NCI-H2227 (cell line): ENCODE data around the gene CD3G.
A peak's percentile ranks its signal among the peaks of the same experiment; 100 is the strongest.

Source experiments
- DNase-seq: peaks from one replicate; lab custom pipeline; 2025; ENCODE audit not compliant: unreplicated experiment; lab: John Stamatoyannopoulos, UW

Gene CD3G

DNA sequence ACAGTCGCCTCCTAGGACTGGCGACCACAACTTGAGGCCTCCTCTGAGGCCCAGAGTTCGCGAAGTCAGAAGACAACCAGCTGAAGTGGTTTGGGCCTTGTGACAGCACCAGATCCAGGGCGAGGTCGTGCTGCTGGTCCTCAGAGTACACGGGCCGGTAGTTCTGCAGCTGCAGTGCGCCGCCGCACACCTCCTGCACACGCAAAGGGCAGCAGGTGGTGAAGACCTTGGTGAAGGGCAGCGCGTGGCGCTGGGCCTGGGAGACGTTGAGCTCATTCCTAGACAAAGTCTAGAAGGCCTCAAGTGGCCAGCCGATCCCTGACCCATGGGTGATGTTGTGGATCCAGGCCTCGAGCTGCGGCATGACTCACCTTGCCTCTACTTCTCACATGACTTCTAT lies 21.4 kb upstream of the CD3G start:
- DNase-seq = no peak

DNA sequence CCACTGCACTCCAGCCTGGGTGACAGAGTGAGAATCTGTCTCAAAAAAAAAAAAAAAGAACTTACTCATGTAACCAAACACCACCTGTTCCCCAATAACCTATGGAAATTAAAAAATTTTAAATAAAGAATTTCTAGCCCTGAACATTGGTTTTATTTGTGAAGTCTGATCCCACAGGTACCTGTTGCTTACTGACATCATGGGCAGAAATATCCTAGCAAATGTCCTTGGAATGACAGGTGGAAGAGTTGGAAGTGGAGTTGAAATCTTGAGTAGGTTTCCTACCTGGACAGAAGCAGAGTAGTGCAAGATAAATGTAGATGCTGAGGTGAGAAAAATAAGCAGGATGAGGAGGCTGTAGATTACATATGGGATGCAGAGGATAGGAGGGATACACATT lies 18.9 kb upstream of the CD3G start:
- no peak for DNase-seq

DNA sequence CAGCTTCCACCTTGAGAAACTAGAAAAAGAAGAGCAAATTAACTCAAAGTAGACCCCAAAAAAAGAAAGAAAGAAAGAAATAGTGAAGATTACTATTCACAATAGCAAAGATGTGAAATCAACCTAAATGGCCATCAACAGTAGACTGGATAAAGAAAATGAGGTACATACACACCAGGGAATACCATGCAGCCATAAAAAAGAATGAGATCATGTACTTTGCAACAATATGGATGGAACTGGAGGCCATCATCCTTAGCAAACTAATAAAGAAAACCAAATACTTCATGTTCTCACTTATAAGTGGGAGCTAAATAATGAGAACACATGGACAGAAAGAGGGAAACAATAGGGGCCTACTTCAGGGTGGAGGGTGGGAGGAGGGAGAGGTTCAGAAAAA lies 15.4 kb upstream of the CD3G start:
- DNase-seq = no peak

DNA sequence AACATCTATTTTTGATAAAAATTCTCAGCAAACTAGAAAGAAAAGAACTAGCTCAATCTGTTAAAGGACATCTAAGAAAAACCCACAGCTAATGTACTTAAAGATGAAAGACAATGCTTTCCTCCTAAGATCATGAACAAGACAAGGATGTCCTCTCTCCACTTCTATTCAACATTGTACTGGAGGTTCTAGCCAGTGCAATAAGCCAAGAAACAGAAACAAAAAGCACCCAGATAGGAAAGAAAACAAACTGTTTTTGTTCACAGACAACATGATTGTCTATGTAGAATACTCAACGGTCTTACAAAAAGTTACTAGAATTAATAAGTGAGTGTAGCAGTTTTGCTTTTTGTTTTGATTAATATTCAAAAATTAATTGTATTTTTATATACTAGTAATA lies 9.4 kb upstream of the CD3G start:
- no peak for DNase-seq

DNA sequence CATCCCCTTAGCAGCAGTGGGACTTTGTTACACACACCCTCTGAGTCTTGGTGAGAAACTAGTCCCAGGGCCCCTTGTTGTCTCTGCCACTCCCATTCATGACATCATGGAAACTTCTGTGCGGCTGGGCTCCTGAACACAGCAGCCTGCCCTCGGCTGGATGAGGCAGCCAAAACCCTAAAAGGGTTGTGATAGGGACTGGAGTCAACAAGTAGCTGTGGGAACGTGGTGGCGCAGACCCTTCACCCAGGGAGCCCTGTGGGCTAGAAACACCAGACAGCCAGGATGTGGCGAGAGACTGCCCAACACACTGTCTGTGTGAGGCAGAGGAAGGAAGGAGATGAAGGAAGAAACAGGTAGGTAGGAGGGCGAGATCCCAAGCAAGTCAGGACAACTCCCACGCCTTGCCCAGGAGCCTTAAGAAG lies 5.5 kb upstream of the CD3G start:
- DNase-seq = no peak

DNA sequence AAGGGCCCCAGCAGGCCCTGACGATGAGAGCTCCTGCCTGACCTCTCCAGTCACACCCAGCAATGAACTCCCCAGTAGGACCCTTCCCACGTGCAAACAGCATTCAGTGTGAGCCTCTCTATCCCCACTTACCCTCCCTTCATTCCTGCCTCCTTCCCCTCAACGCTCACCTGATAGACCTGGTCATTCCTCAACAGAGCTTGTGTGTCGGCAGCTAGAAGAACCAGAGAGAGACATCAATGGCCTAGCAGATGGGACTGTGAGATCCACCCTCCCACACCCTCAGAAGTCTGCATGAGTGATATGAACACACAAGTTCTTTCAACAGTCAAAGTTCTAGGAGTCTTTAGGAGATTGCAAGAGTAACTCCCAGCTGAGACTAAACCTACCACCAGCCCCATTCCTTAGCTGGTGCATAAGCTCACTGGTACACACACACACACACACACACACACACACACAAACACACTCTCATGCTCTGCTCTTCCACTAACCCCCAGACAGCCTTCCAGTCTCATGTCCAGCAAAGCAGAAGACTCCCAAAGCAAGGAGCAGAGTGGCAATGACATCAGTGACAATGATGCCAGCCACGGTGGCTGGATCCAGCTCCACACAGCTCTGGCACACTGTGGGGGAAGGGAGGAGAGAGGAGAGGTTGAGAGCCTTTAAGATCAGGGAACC lies 4.7 kb upstream of the CD3G start:
- DNase-seq = no peak

DNA sequence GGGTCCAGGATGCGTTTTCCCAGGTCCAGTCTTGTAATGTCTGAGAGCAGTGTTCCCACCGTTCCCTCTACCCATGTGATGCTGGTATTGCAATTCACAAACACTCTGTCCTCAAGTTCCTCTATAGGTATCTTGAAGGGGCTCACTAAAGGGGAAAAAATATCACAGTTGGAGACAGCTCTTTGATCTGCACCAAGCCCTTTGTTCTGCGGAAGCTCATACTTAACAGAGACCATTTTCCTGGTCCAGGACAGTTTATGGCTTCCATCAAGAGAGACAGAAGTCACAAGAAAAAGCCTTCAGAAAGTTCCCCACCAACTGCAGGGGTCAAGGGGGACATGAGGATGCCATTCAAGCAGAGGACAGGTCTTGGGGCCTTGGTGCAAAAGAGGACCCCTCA lies 3.7 kb upstream of the CD3G start:
- no peak for DNase-seq

DNA sequence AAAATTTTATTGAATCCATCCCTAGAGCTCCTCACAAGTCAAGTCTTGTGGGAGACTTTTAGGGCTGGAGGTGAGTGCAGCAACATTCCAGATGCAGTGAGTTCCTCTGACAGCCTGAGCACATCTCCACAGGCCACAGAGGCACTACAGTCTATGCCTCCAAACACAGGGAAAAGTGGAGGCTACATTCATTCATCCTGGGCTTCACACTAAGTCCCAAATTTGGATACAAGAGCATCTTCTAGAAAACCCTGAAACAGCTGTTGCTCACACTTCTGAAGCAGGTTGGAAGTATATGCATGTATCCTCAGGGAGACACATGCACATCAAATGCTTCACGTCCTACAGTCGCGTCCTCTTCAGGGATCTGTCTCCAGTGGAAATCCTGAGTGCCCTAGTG lies 2.9 kb upstream of the CD3G start:
- DNase-seq = no peak

DNA sequence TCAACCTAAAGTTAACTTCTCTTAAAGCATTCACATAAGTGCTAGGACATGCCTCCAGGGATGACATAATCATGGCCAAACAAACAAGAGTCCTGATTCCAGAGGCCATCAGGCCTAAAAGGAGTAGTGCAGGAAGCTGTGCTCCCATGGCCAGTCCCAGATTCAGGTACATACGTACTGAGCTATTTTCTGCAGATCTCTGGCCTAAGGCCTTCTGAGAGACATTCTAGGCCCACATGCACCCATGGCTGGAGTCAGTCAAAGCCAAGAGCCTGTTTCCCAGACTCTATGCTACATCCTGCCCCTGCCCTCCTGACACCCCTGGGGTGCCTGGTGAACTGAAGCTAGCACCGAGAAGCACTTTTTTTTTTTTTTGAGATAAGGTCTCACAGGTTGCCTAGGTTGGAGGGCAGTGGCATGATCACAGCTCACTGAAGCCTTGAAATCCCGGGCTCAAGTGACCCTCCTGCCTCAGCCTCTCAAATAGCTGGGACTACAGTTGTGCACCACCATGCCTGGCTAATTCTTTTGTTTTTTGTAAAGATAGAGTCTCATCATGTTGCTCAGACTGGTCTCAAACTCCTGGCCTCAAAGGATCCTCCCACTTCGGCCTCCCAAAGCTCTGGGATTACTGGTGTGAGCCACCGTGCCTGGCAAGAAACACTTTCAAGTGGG lies 2.2 kb upstream of the CD3G start:
- DNase-seq = no peak

DNA sequence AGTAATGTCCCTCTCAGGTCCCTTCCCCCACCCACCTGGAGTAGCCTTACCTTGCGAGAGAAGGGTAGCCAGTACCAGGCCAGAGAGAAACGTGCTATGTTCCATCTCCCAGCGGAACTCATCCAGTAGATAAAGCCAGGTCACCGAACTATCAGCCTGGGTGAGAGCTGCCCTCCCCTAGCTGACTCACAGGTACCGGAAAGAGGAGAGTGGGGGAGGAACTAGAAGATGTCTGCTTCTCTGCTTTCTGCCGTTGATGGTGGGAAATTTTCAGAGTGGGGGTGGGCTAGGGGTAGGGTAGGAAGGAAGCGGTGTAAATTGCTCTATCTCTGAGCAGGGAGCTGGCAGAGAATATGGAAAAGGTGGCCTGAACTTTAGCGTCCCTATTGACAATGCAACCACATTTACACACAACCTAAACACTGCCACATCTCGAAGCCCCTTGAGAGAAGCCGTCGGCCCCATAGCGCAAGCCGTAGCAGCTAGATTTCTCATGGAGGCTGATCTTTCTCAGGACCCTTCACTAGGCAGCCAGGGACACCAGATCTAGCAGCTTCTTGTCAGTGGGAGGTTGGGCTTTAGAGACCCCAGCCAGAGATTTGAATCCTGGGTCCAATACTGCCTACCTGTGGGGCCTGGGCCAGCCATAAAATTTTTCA lies 1.5 kb upstream of the CD3G start, which contains the start of gene CD3D:
Gene CD3D (minus strand): TSS at position 203 of the 659 bp plus-strand sequence. CDS start 98 bp downstream, at position 105.
- DNase-seq = no peak

DNA sequence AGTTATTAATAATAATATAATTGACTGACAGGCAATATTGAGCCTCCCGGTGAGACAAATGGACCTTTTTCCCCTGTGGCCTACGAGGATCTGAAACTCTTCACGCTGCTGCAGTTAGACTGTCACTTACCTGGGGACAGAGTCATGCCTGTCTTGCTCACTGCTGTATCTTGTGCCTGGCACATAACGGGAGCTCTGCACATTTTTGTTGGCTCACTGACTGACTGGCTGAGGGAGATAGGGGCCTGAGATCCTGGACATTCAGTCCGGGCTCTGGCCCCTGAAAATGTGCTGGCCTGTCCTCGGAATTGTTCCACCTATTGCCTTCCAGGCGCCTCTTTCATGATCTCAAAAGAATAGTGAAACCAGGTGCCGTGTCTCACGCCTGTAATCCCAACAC lies 896 bp upstream of the CD3G start:
- DNase-seq = no peak

DNA sequence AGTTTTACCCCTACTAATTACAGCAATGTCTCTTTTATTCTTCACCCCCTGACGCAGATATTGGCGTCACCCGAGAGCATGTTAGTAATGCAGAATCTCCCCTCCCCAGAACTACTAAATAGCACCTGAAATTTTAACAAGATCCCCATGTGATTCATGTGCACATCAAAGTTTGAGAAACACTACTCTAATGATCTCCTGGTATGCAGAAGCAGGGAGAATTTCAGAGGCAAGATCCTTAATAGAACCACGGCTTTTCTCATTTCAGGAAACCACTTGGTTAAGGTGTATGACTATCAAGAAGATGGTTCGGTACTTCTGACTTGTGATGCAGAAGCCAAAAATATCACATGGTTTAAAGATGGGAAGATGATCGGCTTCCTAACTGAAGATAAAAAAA lies 5.3 kb downstream of the CD3G start:
- no peak for DNase-seq

DNA sequence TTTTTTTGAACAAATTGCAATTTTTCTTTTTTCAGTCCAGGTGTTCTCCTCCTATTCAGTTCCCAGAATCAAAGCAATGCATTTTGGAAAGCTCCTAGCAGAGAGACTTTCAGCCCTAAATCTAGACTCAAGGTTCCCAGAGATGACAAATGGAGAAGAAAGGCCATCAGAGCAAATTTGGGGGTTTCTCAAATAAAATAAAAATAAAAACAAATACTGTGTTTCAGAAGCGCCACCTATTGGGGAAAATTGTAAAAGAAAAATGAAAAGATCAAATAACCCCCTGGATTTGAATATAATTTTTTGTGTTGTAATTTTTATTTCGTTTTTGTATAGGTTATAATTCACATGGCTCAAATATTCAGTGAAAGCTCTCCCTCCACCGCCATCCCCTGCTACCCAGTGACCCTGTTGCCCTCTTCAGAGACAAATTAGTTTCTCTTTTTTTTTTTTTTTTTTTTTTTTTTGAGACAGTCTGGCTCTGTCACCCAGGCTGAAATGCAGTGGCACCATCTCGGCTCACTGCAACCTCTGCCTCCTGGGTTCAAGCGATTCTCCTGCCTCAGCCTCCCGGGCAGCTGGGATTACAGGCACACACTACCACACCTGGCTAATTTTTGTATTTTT lies 9.1 kb downstream of the CD3G start:
- DNase-seq = peak; percentile 12

DNA sequence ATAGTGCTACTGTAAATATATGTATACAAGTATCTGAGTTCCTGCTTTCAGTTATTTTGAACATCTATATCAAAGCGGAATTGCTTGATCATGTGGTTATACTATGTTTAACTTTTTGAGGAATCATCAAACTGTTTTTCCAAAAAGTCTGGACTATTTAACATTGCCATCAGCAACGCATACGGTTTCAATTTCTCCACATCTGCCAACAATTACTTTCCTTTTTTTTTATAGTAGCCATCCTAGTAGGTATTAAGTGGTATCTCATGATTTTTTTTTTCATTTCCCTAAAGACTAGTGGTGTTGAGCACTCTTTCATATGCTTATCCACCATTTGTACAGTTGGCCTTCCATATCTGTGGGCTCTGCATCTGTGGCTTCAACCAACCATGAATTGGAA lies 13.9 kb downstream of the CD3G start:
- no peak for DNase-seq

DNA sequence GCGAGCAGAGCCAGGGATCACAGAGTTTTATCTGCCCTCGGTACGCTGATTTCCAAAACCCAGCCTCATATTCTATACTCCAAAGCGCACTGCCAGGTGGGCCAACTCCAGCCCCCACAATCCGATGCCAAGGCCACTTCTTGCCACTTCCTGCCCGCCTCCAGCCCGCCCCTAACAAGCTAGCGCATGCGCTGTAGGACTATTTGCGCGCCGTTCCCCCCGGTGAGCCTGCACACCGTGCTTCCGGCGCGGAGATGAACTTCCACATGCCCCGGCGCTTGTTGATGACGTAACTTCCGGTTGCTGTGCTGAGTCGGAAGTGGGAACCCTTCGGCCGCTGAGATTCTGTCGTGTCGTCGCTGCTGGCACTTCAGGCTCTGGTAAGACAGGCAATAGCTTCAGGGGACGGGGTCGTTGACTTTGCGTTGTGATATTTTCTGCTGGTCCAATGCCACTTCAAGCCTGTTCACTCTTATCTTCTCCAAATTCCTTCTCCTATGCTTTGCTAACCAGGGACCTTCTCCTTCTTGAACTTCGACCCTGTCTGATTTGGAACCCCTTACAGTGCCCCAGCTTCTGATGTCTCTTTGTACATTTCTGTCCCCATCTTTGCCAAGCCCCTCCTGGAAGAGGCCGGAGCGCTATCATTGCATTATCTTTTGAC lies 15.3 kb downstream of the CD3G start, which contains the start of gene UBE4A:
Gene UBE4A (plus strand): TSS at position 306 of the 664 bp plus-strand sequence. CDS start 5,481 bp downstream, outside the sequence.
- peak; percentile 95 for DNase-seq

DNA sequence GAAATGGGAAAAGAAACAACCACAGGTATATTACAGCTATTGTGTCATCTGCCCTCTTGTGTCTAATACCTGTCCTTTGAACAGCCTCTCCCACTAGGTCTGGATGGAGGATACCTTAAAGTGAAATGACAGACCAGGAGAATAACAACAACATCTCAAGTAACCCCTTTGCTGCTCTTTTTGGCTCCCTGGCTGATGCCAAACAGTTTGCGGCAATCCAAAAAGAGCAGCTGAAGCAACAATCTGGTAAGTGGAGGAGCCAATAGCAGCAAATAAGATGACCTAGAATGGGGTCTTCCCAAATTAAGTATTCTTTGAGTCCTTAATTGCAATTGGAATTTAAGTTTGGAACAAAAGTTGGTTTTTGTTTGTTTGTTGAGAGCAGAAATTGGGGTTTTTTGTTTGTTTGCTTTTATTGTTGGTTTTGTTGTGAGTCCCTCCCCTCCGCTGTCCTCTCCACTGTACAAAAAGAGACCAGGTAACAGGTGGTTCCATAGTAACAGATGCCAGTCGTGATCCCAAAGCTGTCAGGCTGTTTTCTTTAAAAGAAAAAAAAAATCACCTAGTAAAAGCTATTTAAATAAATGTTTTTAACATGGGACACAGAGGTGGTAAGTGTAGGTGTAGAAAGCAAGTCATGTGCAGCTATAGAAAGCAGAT lies 20.9 kb downstream of the CD3G start:
- DNase-seq = no peak

DNA sequence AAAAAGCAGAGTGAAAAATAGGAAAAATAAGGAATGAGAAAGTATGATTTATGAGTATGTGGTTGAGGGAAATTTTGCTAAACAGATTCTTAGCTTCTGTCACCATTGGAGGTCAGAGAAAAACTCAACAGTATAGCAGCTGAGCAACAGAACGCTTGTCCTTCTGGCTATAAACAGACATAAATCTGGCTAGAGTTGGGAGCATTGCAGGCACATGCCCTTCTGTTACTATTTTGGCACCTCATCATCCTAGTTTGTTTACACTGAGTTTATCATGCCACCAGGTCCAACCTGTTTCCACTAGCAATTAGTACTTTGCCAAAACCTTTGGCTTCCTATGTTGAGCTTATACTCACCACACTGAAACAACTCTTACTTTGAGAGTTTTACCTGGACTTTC lies 22.1 kb downstream of the CD3G start:
- no peak for DNase-seq

DNA sequence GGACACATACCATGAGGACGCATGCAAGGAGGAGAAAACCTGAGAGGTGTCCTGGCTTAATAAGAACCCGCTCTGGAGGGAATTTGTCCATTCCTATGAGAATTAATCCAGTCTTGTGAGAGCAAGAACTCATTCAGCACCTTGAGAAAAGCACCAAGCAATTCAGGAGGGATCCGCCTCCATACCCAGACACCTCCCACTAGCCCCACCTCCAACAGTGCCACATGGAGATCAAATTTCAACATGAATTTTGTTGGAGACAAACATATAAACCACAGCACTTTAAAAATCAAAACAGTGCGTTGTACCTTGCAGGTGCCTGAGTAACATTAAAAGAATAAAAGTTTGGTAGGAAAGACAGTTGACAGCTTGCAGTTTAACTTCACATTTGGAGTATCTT lies 26.6 kb downstream of the CD3G start:
- DNase-seq = no peak

DNA sequence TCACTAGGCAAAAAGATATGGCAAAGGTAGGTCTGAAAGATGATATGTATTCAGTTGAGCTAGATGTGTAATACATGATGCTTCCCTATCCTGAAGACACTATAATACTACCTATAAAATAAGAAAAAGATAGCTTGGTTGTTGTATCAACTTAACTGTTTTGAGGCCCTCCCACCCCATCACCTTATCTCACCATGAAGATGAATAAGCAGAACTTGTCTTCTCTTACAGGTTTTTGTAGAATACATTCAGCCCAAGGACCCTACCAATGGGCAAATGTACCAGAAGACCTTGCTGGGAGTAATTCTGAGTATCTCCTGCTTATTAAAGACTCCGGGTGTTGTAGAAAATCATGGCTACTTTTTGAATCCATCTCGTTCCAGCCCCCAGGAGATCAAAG lies 29.1 kb downstream of the CD3G start:
- DNase-seq = no peak

DNA sequence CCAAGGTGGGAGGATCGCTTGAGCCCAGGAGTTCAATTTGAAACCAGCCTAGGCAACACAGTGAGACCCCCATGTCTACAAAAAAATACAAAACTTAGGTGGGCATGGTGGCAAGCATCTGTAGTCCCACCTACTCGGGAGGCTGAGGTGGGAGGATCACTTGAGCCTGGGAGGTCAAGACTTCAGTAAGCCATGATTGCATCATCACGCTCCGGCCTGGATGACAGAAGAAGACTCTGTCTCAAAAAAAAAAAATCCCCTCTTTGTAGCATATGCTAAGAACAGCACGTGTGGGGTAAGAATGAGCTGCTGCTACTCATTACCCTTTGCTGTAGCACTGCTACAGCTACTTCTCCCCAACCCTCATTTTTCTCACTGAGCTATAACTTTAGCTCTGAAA lies 29.7 kb downstream of the CD3G start:
- no peak for DNase-seq

DNA sequence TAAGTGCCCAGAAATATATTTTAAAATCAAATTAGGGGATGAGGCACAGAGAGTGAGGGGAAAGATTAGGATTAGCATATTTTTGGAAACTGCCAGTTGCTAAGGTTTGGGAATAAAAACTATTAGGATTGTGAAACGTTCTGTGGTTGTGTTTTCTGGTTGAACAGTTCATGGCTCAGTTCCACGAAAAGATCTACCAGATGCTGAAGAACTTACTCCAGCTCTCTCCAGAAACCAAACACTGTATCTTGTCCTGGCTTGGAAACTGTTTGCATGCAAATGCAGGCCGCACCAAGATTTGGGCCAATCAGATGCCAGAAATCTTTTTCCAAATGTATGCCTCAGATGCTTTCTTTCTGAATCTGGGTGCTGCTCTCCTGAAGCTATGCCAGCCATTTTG lies 30.6 kb downstream of the CD3G start:
- no peak for DNase-seq
